Measurements from ENCODE around the gene GAA.

The GAA gene

DNA sequence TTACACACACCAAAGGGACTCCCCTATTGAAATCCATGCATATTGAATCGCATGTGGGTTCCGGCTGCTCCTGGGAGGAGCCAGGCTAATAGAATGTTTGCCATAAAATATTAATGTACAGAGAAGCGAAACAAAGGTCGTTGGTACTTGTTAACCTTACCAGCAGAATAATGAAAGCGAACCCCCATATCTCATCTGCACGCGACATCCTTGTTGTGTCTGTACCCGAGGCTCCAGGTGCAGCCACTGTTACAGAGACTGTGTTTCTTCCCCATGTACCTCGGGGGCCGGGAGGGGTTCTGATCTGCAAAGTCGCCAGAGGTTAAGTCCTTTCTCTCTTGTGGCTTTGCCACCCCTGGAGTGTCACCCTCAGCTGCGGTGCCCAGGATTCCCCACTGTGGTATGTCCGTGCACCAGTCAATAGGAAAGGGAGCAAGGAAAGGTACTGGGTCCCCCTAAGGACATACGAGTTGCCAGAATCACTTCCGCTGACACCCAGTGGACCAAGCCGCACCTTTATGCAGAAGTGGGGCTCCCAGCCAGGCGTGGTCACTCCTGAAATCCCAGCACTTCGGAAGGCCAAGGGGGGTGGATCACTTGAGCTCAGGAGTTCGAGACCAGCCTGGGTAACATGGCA, 2.2 kb downstream of the GAA start:
- DNase-seq (ENCODE audit: low read depth in 1 of 2, low spot score in 1 of 2): no peak

DNA sequence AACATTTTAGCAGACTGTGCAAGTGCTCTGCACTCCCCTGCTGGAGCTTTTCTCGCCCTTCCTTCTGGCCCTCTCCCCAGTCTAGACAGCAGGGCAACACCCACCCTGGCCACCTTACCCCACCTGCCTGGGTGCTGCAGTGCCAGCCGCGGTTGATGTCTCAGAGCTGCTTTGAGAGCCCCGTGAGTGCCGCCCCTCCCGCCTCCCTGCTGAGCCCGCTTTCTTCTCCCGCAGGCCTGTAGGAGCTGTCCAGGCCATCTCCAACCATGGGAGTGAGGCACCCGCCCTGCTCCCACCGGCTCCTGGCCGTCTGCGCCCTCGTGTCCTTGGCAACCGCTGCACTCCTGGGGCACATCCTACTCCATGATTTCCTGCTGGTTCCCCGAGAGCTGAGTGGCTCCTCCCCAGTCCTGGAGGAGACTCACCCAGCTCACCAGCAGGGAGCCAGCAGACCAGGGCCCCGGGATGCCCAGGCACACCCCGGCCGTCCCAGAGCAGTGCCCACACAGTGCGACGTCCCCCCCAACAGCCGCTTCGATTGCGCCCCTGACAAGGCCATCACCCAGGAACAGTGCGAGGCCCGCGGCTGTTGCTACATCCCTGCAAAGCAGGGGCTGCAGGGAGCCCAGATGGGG, 3.1 kb downstream of the GAA start:
- no peak for DNase-seq (ENCODE audit: low read depth in 1 of 2, low spot score in 1 of 2)

DNA sequence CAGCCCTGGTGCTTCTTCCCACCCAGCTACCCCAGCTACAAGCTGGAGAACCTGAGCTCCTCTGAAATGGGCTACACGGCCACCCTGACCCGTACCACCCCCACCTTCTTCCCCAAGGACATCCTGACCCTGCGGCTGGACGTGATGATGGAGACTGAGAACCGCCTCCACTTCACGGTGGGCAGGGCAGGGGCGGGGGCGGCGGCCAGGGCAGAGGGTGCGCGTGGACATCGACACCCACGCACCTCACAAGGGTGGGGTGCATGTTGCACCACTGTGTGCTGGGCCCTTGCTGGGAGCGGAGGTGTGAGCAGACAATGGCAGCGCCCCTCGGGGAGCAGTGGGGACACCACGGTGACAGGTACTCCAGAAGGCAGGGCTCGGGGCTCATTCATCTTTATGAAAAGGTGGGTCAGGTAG, 3.6 kb downstream of the GAA start:
- no peak for DNase-seq (ENCODE audit: low read depth in 1 of 2, low spot score in 1 of 2)

DNA sequence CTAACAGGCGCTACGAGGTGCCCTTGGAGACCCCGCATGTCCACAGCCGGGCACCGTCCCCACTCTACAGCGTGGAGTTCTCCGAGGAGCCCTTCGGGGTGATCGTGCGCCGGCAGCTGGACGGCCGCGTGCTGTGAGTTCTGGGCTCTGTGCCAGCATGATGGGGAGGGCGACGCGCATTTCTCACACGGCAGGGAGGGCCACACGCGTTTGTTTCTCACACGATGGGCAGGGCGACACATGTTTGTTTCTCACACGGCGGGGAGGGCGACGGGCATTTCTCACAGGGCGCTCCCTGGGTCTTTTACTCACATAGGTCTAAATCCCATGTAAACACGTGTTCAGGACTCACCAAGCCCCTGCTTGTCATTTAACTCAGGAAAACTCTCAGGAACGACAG, 4.4 kb downstream of the GAA start:
- DNase-seq (ENCODE audit: low read depth in 1 of 2, low spot score in 1 of 2): no peak

DNA sequence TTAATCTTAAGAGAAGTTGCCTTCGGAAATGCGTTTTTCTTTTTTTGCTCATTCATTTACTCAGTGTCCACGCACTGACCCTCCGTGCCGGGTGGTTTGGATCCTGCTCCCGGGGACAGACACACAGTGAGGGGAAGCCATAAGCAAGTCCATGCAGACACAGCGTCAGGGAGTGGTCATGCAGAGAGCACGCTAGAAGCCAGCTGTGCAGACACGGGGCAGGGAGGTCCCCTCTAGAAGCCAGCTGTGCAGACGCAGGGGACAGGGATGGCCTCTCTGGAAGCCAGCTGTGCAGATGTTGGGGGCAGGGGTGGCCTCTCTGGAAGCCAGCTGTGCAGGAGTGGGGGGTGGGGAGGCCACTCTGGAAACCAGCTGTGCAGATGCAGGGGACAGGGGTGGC, 4.8 kb downstream of the GAA start:
- no peak for DNase-seq (ENCODE audit: low read depth in 1 of 2, low spot score in 1 of 2)

DNA sequence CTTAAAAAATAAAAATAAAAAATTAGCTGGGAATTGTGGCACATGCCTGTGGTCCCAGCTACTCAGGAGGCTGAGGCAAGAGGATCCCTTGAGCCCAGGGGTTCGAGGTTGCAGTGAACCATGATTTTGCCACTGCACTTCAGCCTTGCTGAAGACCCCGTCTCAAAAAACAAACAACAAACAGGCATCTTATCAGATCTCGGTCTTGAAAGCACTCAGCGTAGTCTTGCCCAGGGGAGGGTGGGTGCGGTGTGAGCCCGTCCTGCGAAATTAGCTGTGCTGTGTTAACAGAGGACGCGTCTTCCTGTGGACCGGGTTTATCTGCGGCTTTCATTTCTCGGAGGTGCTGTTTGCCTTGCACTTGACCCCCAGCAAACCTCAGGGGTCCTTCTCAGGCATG, 5.4 kb downstream of the GAA start:
- DNase-seq (ENCODE audit: low read depth in 1 of 2, low spot score in 1 of 2): no peak

DNA sequence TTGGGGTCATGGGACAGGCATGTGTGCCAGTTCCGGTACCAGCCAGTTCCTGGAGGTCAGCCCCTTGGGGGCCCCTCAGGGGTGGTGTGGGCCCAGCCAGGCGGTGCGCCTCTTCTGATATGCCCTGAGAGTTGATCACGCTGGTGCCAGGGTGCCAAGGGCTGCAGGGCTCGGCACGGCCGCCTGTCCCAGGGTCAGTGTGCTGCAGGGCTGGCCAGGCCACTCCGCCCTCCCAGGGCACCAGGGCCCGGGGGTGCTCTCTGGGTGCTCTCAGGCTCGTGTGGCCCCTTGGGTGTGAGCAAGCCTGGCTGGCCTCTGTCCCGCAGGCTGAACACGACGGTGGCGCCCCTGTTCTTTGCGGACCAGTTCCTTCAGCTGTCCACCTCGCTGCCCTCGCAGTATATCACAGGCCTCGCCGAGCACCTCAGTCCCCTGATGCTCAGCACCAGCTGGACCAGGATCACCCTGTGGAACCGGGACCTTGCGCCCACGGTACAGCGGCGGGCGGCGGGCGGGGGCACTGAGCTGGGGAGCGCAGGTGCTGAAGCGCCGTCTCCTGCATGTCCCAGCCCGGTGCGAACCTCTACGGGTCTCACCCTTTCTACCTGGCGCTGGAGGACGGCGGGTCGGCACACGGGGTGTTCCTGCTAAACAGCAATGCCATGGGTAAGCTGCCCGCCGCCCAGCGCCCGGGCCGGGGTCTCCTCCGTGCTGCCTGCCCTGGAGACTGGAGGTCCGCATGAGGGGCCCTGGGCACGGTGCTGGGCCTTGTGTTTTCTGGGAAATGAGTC, 6.0 kb downstream of the GAA start:
- no peak for DNase-seq (ENCODE audit: low read depth in 1 of 2, low spot score in 1 of 2)

DNA sequence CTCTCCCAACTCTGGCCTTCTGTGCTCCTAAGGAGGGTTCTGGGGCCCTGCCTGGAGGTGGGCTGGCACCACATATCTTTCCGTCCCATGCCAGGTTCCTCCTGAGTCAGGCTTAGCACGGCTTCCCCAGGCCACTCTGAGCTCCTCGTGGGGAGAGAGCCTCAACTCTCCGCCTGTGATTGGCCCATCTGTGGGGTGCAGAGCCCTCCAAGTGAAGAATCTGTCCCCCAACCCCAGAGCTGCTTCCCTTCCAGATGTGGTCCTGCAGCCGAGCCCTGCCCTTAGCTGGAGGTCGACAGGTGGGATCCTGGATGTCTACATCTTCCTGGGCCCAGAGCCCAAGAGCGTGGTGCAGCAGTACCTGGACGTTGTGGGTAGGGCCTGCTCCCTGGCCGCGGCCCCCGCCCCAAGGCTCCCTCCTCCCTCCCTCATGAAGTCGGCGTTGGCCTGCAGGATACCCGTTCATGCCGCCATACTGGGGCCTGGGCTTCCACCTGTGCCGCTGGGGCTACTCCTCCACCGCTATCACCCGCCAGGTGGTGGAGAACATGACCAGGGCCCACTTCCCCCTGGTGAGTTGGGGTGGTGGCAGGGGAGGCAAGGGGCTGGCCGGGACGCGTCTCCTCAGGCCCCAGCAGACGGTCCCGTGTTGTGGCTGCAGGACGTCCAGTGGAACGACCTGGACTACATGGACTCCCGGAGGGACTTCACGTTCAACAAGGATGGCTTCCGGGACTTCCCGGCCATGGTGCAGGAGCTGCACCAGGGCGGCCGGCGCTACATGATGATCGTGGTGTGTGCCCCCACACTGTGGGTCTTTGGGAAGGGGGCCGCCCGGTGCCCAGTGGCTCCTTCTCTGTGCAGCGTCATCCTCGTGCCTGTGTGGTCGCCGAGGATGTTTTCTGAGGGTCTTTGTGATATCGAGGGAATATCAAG, 6.9 kb downstream of the GAA start:
- no peak for DNase-seq (ENCODE audit: low read depth in 1 of 2, low spot score in 1 of 2)

DNA sequence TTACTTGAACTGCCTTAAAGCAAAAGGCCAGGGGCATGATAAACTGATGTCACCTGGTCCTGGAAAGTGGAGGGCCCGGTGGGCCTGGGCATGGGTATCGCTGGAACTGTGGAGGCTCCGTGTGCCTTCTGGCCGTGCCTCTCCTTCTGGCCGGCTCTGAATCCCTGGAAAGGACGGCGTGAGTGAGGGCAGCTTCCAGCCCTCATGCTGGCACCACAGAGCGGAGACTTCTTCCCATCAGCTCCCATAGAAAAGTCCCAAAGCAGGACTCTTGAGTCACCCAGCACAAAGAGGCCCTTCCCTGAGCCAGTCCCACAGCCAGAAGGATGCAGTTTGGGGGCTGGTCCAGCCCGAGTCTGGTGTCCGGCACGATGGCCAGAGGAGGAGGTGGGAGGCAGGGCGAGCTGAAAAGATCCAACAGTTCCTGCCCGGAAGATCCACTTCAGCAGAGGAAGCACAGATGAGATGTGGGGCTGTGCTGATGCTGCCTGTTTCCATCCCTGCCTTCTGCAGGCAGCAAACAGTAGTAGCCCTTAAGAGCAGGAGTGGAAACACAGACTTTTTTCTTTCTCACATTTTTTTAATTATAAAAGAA, 7.8 kb downstream of the GAA start:
- no peak for DNase-seq (ENCODE audit: low read depth in 1 of 2, low spot score in 1 of 2)

DNA sequence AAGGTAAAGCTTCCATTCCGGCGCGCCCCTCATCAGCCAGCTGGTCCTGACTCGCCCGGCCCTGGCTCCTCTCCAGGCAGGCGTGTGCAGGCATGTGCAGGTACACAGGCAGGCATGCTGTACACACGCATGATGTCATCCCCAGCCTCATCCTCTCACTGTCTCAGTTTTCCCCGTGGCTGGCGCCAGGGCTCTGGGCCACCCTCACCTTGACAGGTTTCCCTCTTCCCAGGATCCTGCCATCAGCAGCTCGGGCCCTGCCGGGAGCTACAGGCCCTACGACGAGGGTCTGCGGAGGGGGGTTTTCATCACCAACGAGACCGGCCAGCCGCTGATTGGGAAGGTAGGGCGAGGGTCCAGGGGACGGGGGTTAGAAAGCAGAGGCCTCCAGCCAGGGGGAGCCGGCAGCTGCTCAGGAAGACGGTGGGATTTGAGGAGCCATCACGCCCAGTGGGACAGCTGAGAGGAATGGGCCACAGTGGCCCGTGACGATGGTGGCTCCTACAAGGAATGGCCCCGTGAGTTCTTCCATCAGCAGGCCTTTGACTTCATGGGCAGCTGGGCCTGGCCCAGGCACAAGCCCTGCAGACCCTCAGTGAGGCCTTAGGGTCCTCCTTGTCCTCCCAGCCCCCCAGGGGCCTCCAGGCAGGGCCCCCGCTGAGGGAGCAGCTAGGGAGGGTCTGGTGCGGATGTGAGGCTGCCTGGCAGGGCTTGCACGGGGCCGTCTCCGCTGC, 8.5 kb downstream of the GAA start:
- DNase-seq (ENCODE audit: low read depth in 1 of 2, low spot score in 1 of 2): no peak

DNA sequence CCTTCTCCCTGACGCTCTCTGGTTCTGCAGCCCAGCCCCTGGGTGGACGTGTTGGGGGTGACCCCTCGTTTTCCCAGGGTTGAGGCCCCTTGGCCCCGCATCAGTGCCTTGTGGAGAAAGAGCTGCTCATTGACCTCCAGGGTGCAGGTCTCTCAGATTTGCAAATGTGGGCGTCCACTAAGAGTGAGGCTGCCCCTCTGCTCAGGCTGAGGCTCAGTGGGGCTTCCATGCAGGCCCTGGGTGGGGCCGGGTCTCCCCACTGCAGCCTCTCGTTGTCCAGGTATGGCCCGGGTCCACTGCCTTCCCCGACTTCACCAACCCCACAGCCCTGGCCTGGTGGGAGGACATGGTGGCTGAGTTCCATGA, 9.0 kb downstream of the GAA start:
- no peak for DNase-seq (ENCODE audit: low read depth in 1 of 2, low spot score in 1 of 2)

DNA sequence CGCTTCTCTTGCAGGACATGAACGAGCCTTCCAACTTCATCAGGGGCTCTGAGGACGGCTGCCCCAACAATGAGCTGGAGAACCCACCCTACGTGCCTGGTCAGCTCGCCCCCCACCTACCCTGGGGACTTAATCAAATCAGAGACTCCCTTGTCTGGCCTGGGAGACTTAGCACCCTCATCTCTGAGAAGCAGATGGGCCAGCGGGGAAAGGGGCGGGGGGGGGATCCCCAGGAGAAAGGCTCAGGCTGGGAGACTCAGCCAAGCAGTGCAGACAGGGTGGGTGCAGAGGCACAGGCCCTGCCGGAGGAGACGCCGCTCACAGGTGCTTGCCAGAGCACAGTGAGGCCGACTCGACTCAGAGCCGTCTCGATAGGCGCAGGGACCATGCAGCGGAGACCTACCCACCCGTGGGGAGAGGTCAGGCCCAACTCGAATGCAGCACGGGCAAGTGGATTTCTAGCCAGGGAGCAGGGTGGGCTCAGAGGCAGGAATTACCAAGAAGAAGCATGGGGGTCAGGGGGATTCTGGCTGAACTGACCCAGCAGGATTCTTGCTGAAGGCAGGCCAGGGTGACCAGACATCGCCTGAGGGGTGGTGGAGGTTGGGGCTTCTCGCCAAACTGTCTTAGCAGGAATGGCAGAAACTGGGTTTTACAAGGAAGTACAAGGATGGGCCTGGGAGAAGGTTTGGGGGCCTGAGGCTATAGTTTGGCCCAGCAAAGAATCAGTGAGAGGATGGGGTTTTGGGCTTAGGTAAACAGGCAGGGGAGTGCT, 9.7 kb downstream of the GAA start:
- DNase-seq (ENCODE audit: low read depth in 1 of 2, low spot score in 1 of 2): no peak

DNA sequence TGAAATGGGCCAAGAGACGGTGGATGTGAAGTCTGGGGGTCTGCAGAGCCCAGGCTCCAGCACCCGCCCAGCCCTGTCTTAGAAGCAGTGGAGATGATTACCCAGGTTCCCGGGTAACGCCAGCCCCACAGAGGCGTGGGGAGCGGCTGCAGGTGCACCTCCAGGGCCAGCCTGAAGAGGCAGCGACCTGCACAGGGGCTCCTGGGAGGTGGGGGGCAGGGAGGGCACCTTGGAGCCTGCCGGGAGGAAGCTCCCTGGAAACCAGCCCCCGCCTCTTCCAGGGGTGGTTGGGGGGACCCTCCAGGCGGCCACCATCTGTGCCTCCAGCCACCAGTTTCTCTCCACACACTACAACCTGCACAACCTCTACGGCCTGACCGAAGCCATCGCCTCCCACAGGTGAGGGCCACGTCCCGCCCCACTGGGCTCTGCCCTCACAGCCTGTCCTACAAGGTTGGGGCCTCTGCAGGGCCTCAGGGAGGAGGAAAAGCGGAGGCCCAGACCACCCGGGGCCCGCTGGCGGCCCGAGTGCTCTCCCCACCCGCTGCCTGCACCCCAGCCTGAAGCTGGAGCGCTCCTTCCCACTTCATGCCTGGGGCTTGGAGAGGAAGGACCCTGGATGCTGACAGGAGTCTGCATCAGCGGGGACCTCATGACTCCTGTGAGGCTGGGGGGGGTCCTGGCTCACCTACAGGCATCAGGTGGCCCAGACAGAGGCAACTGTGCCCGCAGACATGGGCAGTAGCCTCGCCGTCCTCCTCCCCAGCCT, 10.5 kb downstream of the GAA start:
- DNase-seq (ENCODE audit: low read depth in 1 of 2, low spot score in 1 of 2): no peak

DNA sequence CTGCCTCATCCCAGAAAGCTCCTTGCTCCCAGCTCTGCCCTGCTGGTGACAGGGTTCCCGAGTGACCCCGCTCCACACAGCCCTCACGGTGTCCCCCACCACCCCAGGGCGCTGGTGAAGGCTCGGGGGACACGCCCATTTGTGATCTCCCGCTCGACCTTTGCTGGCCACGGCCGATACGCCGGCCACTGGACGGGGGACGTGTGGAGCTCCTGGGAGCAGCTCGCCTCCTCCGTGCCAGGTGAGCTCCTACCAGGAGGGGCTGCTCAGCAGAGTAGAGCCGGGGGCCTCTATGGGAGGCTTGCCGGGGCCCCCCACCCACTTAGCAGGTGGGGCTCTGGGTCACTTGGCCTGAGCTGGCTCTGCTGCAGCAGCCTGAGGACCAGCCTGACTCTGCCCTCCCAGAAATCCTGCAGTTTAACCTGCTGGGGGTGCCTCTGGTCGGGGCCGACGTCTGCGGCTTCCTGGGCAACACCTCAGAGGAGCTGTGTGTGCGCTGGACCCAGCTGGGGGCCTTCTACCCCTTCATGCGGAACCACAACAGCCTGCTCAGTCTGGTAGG, 11.2 kb downstream of the GAA start:
- DNase-seq (ENCODE audit: low read depth in 1 of 2, low spot score in 1 of 2): no peak

DNA sequence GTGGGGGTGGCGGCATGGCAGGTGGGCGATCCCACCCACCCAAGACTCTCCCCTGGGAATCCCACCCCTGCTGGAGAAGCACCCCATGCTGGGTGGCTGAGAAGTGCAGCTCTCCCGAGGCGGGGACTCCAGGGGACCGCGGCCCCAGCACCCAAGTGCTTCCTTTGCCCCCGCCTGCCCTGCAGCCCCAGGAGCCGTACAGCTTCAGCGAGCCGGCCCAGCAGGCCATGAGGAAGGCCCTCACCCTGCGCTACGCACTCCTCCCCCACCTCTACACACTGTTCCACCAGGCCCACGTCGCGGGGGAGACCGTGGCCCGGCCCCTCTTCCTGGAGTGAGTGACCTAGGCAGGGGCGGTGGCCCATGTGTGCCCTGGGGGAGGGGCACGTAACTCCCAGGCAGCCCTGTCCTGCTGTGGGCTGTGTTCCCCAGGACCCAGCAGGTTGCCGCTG, 11.7 kb downstream of the GAA start:
- DNase-seq (ENCODE audit: low read depth in 1 of 2, low spot score in 1 of 2): no peak

DNA sequence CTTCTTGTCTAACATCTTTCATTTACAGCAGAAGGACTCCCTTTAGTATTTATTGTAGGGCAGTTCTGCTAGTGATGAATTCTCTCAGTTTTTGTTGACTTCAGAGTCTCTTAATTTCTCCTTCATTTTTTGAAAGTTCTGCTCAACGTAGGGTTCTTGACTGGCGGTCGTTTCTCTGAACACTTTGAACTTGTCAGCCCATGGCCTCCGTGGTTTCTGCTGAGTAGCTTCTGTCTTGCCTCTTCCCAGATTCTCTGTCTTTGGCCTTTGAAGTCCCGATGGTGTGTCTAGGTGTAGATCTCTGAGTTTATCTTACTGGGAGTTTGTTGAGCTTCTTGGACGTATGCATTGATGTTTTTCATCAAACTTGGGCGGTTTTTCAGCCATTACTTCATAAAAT, 13.4 kb downstream of the GAA start:
- DNase-seq (ENCODE audit: low read depth in 1 of 2, low spot score in 1 of 2): no peak

DNA sequence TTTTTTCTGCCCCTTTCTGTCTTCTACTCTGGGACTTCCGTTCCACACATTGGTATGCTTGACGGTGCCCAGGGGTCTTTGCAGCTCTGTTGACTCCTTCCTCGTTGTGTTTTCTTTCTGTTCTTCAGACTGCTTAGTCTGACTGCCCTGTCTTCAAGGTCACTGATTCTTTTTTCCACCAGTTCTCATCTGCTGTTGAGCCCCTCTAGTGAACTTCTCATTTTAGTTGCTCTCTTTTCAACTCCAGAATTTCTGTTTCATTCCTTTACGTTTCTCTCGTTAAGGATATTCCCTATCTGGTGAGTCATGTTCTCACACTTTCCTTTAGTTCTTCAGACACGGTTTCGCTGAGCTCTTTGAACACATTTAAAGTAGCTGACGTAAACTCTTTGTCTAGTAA, 13.8 kb downstream of the GAA start:
- no peak for DNase-seq (ENCODE audit: low read depth in 1 of 2, low spot score in 1 of 2)

DNA sequence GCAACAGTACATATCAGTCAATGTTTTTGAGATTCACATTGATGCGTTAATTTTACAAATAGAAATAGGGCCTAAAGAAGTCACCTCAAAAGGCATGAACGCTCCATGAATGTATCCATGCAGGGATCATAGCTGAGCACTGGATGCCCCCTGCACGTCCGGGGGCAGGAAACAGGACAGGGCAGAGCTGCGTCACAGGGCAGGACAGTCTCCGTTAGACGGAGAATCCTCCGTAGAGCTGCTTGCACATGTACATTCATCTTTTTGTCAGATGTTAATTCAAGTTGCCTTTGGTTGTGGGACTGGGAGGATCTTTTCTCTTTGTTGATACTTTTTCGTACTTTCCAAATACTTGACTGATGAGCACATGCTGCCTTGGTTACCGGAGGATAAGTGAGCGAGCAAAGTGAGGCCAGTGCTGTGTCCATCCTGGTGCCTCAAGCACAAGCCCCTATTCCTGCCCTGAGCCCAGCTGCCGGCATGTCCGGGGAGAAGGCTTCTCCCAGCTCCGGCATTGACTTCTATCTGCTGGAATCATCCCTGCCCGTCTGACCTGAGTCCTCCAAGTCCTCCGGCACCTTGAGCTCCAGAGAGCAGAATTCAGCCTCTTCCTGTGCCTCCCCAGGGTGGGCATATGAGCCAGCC, 15.0 kb downstream of the GAA start:
- DNase-seq (ENCODE audit: low read depth in 1 of 2, low spot score in 1 of 2): no peak
